ENCODE results near the gene MCUR1. TPM values are rescaled to one million over a fixed set of nuclear protein-coding genes. Genes with fewer than 3 reads are reported as not detected.

MCUR1 gene
- total RNA-seq, 1 experiment from 2014 or later: 58.2 TPM

DNA sequence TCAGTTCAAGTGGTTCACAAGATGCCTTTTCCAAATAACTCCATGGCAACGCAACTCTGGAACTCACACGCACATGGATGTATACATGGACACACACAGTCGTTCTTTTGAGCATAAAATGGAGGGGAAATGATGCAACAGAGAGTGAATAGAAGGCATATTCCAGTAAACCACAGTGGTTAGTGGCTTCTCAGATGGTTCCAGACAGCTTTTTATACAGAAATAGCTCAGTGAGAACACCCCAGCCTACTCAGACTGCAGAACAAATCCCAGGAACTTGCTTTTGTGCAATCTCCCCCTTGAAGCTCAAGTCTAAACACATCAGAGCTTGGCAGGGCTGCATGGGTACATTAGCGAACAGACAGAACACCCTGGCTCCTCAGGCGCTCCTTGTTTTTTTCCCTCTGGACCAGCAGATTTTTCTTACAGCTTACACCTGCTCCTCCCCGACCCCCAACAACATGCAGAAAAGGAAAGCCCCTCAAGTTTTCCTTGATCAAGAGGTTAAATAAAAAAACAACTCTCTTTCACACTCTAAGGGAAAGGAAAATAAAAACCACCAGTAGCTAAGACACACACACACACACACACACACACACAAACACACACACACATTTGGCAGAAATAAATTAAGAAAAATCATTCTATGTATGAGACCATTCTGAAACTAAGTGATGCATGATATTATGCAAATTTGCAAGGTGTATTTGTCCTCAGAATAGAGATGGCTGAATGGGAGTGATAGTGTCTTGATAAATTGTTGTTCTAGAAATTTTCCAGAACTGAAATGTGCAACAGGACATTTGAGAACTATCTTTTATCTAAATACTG, 51.5 kb downstream of the MCUR1 start:
- in situ Hi-C loops (cut with HindIII; ENCODE audit: low pct_unique_long_range_greater_than_20kb, low sequenced_read_pairs): no loop called here
- peak; percentile 94 for DNase-seq (ENCODE audit: low read depth, low spot score)

DNA sequence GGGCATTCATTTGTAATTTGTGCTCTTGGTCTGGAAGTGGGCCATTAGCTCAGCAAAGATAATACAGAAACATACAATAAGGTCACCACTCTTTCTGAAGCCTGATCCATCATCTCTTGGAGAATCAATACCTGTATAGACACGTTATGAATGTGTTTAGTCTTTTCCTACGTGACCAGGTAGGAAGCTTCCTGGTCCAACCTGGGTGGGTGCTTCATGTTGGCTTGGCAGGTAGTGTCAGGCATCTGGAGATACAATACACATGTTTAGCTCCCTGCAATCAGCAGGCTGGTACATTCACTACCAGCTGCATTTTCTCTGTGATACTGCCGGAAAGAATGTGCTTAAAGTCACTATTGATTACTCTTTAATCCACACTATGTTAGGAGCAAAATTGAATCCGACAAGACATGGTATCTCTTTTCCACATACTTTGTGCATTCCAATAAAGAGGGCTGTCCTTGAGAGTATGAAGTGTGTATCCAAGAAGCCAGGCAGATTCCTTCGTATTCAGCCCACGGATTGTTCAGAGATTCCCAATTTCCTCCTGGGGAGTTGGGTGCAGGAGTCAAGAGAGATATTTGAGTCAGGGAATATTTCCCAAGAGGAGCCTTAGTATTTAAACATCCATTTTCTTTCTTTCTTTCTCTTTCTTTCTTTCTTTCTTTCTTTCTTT, 52.9 kb downstream of the MCUR1 start:
- in situ Hi-C loops (cut with HindIII; ENCODE audit: low pct_unique_long_range_greater_than_20kb, low sequenced_read_pairs): no loop called here
- no peak for DNase-seq (ENCODE audit: low read depth, low spot score)

DNA sequence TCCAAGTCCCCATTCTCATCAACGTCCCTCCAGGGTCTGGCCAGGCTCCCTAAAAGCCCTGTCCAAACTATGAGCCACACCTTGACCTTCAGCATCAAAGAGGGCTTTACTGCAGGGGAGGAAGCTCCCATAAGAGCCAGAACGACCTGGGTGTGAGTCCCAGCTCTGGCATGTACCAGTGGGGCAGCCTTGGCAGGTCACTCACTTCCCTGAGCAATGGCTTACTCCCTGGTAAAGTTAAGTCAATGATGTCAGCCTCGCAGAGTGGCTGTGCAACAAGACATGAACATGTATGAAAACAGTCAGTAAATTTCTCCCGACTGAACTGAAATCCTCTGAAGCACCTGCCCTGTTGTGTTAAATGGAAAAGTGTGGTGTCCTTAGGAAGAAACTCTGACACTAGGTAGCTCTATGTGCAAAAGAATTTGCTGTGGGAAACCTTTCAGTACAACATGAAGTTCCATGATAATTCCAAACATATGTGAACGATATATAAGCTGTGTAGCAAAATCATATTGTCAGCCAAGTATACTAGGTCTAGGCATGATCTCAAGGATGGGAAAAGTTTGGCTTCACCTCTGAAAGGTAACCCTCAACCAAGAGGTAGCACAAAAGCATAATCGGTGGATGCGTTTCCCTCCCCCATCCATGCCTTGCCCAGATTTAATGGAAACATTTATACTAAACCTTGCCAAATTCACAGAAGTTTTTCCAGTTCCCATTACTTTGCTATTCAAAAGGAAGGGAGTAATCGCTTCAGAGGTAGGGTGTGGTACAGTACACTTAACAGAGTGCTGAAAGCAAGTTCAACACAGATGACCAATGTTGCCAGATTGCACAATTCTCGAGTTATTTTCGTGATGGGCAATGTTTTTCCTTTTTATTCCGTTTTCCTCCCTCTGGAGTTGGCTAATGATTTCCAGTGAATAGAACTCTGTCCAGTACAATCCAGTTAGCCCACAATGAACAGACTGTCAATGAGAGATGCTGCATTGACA, 53.8 kb downstream of the MCUR1 start:
- DNase-seq (ENCODE audit: low read depth, low spot score): no peak
- in situ Hi-C loops (cut with HindIII; ENCODE audit: low pct_unique_long_range_greater_than_20kb, low sequenced_read_pairs): no loop called here

DNA sequence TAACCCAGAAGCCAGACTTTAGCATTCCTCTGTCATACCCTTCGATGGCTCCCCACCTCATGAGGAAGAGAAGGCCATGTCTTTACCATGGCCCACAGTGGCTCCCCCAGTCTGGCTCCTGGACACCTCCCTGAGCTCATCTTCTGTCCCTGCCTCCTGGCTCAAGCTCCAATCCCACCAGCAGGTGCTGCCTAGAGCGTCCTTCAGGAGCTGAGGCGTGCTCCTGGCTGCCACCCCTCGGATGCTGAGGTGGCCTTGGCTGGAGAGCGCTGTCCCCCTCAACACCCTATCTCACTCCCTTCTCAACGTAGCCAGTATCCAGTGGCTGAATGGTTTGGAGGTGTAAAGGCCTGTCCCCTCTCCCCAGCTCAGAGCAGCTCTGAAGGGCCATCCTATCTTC, 55.3 kb downstream of the MCUR1 start:
- DNase-seq (ENCODE audit: low read depth, low spot score): no peak
- in situ Hi-C loops (cut with HindIII; ENCODE audit: low pct_unique_long_range_greater_than_20kb, low sequenced_read_pairs): no loop called here

DNA sequence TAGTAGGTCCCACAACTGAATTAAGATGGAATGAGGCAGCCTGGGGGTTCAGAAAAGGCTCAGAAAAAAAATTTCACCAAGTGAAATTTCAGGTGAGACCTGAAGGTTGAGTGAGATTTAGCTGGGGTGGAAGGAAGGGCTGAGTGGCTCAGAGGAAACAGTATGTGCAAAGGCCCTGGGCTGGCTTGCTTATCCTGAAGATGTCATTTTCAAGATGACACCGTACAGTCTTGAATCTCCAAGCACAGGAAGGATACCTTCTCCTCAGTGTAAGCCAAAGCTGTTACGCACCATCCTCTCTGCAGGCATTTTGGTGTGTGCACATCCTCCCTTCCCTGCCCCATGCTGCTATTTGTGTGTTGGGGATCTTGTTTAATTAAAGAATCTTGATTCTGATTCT, 59.7 kb downstream of the MCUR1 start:
- in situ Hi-C loops (cut with HindIII; ENCODE audit: low pct_unique_long_range_greater_than_20kb, low sequenced_read_pairs): no loop called here
- DNase-seq (ENCODE audit: low read depth, low spot score): no peak

DNA sequence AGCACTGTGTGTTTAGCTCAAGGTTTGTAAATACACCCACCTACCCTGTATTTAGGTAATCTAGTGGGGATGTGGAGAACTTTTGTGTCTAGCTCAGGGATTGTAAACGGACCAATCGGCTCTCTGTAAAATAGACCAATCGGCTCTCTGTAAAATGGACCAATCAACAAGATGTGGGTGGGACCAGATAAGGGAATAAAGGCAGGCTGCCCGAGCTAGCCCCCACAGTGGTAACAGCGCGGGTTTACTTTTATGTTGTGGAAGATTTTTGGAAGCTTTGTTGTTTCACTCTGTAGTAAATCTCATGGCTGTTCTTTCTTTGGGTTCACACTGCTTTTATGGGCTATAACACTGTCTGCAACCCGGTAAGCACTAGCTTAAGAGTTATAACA, 70.6 kb downstream of the MCUR1 start:
- DNase-seq (ENCODE audit: low read depth, low spot score): no peak
- in situ Hi-C loops (cut with HindIII; ENCODE audit: low pct_unique_long_range_greater_than_20kb, low sequenced_read_pairs): no loop called here

DNA sequence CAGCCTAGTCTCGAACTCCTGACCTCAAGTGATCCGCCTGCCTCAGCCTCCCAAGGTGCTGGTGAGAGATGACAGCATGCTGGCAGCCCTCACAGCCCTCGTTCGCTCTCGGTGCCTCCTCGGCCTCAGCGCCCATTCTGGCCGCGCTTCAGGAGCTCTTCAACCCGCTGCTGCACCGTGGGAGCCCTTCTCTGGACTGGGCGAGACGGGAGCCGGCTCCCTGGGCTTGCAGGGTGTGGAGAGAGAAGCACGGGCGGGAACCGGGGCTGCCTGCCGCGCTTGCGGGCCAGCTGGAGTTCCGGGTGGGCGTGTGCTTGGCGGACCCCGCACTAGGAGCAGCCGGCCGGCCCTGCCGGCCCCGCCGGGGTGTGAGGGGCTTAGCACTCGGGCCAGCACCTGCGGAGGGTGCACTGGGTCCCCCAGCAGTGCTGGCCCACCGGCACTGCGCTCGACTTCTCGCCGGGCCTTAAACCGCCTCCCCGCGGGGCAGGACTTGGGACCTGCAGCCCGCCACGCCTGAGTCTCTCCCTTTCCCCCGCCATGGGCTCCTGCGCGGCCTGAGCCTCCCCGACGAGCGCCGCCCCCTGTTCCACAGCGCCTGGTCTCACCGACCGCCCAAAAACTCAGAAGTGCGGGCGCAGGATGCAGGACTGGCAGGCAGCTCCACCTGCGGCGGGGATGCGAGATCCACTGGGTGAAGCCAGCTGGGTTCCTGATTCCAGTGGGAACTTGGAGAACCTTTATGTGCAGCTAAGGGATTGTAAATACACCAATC, 71.2 kb downstream of the MCUR1 start:
- in situ Hi-C loops (cut with HindIII; ENCODE audit: low pct_unique_long_range_greater_than_20kb, low sequenced_read_pairs): no loop called here
- DNase-seq (ENCODE audit: low read depth, low spot score): no peak

DNA sequence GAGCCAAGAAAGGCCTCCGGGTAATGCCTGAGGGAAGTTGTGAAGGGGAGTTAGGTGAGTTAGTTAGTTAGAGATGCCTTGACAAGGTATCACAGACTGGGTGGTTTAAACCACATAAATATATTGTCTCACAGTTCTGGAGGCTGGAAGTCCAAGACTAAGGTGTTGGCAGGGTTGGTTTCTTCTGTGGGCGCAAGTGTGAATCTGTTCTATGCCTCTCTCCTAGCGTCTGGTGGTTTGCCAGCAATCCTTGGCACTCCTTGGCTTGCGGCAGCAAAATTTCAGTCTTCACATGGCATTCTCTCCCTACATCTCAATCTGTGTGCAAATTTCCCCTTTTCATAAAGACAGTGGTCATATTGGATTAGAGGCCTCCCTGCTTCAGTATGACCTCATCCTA, 73.0 kb downstream of the MCUR1 start:
- in situ Hi-C loops (cut with HindIII; ENCODE audit: low pct_unique_long_range_greater_than_20kb, low sequenced_read_pairs): no loop called here
- no peak for DNase-seq (ENCODE audit: low read depth, low spot score)

Other genes with a start within 250 kb of the MCUR1 start
- gene SIRT5, start 240.0 kb downstream of the MCUR1 start, total RNA-seq (2014; rRNA removed; shearing (Covaris generic)): 19.4 and 22.3 TPM in 2 replicates
- gene NOL7, start 199.2 kb downstream of the MCUR1 start, total RNA-seq (2014; rRNA removed; shearing (Covaris generic)): 170 and 179 TPM in 2 replicates
- gene RANBP9, start 102.7 kb downstream of the MCUR1 start, total RNA-seq (2014; rRNA removed; shearing (Covaris generic)): 27.2 and 30.7 TPM in 2 replicates
- 21.2 and 26.6 TPM in 2 replicates for gene RNF182, start 110.4 kb upstream of the MCUR1 start, total RNA-seq (2014; rRNA removed; shearing (Covaris generic))

Data from SK-MEL-5 (cell line).